ENCODE data around the gene ATP13A4.

DNA sequence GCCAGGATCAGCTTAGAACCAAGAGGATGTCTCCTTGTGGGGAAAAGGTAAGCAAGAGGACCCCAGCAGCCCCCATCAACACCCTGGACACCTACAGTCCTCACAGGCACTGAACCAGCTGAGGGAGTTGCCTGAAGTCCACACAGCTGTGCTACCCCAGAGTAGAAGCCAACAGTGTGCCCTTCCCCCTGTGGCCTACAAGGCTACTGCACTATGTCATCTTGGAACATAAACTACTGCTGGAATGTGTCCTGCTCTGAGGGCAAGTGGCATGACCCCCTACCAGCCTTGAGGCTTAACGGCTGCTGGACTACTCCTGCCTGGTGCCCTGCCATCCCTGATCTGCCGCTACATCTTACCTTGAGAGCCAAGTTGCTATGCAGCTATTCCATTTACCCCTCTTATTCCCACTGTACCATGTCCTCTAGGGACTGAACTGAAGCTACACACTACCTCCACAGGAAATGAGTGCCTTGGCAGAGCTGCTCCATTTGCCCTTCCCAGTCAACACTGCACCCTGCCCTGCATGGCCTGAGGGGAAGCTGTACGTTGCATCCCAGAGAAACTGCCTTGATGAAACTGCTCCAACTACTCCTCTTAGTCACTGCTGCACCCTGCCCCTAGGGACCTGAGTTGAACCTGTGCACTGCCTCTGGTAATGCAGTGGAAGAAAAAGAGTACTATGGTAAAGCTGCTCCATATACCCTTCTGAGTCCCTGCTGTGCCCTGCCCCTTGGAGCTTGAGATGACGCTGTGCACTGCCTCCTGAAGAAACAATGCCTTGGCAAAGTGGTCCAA is 135.9 kb downstream of the ATP13A4 start:
- TF ChIP-seq, protein P1, sequence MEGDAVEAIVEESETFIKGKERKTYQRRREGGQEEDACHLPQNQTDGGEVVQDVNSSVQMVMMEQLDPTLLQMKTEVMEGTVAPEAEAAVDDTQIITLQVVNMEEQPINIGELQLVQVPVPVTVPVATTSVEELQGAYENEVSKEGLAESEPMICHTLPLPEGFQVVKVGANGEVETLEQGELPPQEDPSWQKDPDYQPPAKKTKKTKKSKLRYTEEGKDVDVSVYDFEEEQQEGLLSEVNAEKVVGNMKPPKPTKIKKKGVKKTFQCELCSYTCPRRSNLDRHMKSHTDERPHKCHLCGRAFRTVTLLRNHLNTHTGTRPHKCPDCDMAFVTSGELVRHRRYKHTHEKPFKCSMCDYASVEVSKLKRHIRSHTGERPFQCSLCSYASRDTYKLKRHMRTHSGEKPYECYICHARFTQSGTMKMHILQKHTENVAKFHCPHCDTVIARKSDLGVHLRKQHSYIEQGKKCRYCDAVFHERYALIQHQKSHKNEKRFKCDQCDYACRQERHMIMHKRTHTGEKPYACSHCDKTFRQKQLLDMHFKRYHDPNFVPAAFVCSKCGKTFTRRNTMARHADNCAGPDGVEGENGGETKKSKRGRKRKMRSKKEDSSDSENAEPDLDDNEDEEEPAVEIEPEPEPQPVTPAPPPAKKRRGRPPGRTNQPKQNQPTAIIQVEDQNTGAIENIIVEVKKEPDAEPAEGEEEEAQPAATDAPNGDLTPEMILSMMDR (IDR thresholded peaks at IDR 0.05; ENCODE audit: poor library complexity), result no peak
- no peak for TF ChIP-seq EZH2 (IDR thresholded peaks at IDR 0.05; ENCODE audit: borderline replicate concordance)

Measured in hepatocyte (in vitro differentiated cells).